ENCODE results near the gene CSAD.

- TF ChIP-seq CTCF (IDR thresholded peaks at IDR 0.05) (no peak), POLR2A (IDR thresholded peaks at IDR 0.05) (no peak)
Measured at GRCh38 chr12:53131844-53132243, 48.9 kb downstream of the CSAD start.

Measured in uterus (tissue), 2 donors.